Measurements from ENCODE around the gene CD34.

Gene CD34

DNA sequence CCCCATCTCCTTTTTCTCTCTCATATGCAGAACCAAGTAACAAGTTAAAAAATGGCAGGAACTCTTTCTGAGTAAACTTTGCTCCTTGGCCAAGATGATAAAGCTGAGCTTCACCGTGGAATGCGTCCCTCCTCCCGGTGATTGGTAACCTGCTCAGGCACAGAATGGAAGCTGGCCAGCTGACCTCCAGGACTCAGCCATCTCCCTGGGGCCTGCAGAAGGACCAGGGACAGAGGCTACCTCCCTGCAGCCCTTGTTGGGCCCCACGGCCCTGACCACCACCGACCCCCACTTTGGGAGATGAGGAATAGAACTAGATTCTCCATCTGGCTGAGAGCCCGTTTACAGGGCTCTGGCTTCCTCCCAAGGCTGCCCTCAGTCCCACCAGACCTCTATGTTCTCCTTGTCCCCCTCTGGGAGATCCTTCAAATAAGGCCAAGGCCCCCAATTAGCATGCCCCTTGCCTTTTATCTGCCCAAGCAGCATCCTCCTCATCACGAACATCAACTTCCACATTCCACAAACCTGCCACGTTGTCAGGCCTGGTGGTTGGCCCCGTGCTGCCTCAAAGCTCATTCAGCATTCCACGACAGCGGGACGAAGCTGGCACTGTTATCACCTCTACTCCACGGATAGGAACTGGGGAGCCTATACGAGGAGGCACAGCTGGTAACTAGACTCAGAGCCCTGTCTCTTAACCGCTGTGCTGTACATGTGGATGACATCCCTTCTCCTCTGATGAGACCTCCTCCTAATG, 74.2 kb downstream of the CD34 start:
- no peak for DNase-seq (ENCODE audit: low read depth in 1 of 2, low spot score in 1 of 2)
- no peak for TF ChIP-seq JUND (IDR thresholded peaks at IDR 0.05; ENCODE audit: low read depth)
- in situ Hi-C loops (cut with HindIII; ENCODE audit: low pct_unique_long_range_greater_than_20kb, low sequenced_read_pairs): no loop called here

DNA sequence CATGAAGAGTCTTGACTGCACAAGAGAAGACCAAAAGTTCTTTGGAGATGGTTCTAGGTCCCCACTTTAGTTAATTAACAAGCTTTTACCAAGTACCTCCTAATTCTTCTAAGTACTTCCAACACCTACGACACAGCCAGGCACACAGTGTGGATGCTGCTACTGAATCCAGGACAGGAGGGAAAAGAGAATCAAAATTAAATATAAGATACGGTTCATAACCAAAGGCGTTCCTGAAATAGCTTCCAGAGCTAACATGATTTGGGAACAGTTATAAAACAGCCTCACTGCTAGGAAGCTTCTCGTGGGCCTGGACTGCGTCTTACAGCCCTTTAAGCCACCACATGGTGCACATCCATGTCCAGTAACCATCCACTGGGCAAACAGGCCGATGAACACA, 75.0 kb downstream of the CD34 start:
- no peak for DNase-seq (ENCODE audit: low read depth in 1 of 2, low spot score in 1 of 2)
- in situ Hi-C loops (cut with HindIII; ENCODE audit: low pct_unique_long_range_greater_than_20kb, low sequenced_read_pairs): no loop called here
- TF ChIP-seq JUND (IDR thresholded peaks at IDR 0.05; ENCODE audit: low read depth): no peak

DNA sequence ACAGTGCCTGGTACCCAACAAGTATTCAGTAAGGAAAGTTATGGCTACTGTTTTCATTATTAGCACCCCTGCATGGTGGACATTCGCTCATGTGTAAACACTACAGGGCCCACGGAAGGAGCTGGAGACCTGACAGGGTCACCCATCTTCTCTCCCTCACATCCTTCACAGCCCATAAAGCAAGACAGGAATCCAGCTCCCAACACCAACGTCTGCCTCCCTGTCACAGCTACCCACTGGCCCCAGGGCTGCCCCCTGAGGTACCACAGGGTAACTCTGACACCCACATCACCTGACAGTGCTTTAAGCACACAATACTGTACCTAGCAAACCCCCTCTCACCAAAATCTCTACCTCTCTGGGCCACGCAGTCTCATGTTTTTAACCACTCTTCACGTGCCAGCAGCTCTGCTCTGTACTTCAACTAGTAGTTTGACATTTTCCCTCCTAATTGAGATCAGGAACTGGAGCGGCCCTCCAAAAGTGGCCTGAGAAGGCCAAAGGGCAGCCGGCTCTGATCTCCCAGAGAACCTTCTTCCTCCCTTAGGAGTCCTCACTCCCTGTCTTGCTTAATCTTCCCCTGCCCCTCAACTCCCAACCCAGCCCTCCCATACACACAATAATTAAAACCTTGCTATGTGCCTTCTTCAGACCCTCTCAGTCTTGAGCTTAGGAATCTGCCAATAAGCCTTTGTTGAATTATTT, 76.8 kb downstream of the CD34 start:
- in situ Hi-C loops (cut with HindIII; ENCODE audit: low pct_unique_long_range_greater_than_20kb, low sequenced_read_pairs): no loop called here
- no peak for DNase-seq (ENCODE audit: low read depth in 1 of 2, low spot score in 1 of 2)
- no peak for TF ChIP-seq JUND (IDR thresholded peaks at IDR 0.05; ENCODE audit: low read depth)

DNA sequence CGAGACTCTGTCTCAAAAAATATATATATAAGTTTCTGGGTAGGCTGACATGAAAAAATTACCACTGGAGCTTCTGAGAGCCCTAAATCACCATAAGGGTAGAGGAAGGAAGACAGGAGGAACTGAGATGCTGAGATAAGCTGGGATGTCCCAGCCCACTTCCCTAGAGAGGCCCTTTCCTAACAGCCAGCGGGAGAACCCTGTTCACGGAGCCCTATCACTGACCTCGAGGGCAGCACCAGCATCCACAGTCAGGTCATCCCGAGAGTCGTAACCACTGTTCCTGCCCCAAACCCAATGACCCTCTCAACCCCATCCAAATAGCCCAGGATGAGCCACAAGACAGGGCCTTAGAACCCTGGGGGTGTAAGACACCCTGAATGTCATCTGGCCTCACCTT, 77.5 kb downstream of the CD34 start:
- in situ Hi-C loops (cut with HindIII; ENCODE audit: low pct_unique_long_range_greater_than_20kb, low sequenced_read_pairs): no loop called here
- TF ChIP-seq JUND (IDR thresholded peaks at IDR 0.05; ENCODE audit: low read depth): no peak

DNA sequence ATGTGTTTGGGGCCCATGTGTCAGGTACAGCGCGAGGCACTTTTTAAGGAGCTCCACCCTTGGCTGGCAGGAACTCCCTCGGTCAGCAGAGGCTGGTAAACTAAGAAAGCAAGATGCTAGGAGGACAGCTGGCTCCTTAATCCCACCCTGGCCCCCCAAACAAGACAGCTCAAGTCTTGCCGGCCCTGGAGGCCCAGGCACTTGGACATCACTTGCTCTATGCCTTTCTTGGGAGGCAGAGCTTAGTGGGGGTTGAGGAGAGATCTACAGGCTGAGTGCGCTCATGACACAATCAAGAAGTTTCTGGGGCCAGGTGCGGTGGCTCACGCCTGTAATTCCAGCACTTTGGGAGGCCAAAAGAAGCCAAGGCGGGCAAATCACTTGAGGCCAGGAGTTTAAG, 78.1 kb downstream of the CD34 start:
- TF ChIP-seq JUND (IDR thresholded peaks at IDR 0.05; ENCODE audit: low read depth): no peak
- in situ Hi-C loops (cut with HindIII; ENCODE audit: low pct_unique_long_range_greater_than_20kb, low sequenced_read_pairs): no loop called here

More for the DNA sequence above, 77.5 kb downstream of the CD34 start:
- DNase-seq (ENCODE audit: low read depth in 1 of 2, low spot score in 1 of 2): no peak

DNA sequence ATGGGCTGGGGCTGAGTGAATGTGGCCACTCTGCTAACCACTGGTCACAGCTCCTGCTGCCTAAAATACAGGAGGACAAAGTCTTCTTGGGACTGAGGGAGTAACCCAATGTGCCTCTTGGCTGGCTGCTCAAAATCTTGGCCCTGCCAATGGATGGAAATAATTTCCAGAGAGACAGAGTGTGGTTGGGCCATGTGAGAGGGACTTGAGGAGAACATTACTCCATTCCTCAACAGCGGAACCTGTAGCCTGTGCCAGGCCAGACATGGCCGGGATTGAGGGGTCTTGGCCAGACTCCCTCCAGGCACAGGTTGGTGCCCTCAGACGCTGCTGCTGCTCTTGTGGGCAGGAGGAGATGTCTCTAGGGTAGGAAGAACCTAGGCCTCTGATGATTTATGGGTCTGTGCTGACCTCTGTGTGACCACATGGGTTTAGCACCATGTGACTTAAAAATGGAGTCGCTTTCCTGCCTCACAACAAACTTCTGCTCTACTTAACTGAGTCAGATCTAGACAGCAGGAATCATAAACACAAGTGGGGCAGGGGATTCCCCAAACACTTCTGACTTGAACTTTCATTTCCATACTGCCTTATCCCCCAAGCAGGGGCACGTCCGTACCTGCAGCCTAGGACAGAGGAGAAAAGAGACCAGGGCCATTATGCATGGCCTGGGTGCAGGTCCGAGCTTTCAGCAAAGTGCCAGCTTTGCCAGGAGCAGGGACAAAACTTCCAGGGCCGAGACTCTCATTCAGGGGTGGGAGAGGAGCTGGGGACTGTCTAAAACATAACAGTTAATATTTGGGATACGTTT, 79.2 kb downstream of the CD34 start:
- TF ChIP-seq JUND (IDR thresholded peaks at IDR 0.05; ENCODE audit: low read depth): no peak
- in situ Hi-C loops (cut with HindIII; ENCODE audit: low pct_unique_long_range_greater_than_20kb, low sequenced_read_pairs): no loop called here
- no peak for DNase-seq (ENCODE audit: low read depth in 1 of 2, low spot score in 1 of 2)

More for the DNA sequence above, 78.1 kb downstream of the CD34 start:
- no peak for DNase-seq (ENCODE audit: low read depth in 1 of 2, low spot score in 1 of 2)
